ENCODE measurements around the gene TRAF3IP3.

Gene TRAF3IP3

DNA sequence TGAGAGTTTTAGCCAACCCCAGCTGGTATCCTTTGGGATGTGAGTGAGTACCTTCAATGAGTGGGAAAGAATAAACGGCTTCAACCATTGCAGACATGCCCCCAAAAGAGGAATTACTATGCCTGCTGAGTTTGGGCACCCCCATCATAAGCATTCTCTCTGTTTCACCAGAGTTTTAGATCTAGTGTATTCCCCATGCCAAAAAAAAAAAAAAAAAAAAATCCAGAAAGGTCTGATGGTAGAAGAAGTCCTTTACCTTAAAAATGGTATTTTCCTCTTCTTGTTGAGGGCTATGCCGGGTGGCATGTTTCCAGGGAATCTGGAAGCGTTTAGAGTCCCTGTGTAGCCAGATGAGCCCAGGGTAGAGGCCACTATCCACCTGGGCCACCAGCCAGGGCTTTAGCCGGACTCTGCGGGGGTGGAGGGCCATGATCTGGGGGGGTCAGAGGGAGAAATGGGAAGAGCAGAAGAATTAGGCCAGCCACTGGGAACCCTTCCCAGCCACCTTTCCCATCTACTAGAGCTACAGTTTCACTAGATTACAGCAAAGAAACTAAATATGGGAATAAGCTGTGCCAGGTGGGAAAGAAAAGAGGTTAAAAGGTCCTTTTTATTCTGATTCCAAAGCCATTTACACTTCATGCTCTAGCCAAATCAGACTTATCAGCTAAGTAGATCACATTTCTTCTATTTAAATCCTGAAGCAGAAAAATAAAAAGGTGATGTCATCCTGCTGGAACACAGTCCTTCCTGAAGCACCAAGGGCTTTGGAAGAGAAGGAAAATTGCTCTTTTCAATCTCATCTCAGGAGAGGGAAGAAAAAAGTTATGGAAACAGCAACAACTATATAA, 45.4 kb downstream of the TRAF3IP3 start:
- H3K4me3 ChIP-seq (ENCODE audit: low read length): no peak overlapping the region
- TF ChIP-seq, protein P1, sequence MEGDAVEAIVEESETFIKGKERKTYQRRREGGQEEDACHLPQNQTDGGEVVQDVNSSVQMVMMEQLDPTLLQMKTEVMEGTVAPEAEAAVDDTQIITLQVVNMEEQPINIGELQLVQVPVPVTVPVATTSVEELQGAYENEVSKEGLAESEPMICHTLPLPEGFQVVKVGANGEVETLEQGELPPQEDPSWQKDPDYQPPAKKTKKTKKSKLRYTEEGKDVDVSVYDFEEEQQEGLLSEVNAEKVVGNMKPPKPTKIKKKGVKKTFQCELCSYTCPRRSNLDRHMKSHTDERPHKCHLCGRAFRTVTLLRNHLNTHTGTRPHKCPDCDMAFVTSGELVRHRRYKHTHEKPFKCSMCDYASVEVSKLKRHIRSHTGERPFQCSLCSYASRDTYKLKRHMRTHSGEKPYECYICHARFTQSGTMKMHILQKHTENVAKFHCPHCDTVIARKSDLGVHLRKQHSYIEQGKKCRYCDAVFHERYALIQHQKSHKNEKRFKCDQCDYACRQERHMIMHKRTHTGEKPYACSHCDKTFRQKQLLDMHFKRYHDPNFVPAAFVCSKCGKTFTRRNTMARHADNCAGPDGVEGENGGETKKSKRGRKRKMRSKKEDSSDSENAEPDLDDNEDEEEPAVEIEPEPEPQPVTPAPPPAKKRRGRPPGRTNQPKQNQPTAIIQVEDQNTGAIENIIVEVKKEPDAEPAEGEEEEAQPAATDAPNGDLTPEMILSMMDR (conservative IDR thresholded peaks at IDR 0.05; ENCODE audit: low read length): no peak
- DNase-seq (ENCODE audit: low read depth): peak; percentile 40

DNA sequence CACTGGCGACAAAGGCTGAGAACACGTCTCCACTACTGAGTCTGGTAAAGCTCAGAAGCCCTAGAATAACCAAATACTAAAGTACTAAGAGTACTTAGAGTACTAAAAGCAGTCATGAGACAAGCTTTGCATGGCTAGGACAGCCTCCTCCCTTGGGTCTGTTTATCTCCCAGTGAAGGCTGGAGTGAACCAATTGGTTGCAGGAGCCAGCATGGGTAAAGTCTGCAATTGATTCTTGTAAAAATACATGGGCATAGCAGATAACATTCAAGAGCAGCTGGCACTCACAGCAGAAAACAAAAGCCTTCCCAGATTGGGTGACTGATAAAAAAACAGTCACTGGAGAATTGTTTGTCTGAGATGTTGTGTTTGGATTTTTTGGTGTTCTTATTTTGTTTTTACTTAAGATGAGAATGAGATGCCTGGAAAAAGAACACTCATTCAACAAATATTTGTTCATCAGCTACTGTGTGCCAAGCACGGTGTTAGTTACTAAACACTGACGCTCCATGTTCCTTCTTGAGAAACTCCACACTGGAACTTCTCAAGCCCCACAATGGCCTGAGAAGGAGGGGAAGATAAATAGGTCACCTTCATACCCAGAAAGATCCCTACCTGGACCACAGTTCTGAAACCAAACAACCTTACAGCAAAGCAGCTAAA, 46.4 kb downstream of the TRAF3IP3 start:
- TF ChIP-seq, protein P1 (conservative IDR thresholded peaks at IDR 0.05; ENCODE audit: low read length): no peak
- no peak for DNase-seq (ENCODE audit: low read depth)
- H3K4me3 ChIP-seq (ENCODE audit: low read length): no peak overlapping the region

DNA sequence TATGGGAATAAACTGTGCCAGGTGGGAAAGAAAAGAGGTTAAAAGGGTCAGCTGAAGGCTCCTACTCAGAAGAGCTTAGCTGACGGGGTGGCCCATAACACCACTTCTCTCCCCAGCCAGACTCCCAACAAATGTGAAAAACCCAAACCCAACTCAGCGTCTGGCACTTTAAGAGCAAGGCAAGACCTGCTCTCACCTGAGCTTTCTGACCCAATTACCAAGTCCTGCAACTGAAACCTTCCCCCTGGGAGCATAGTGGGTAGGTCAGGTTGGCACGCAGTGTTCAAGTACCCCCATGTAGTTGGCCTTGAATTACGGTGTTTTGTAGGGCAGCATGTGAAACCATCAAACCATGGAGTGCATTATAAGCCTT, 46.9 kb downstream of the TRAF3IP3 start:
- H3K4me3 ChIP-seq (ENCODE audit: low read length): no peak overlapping the region
- DNase-seq (ENCODE audit: low read depth): no peak
- TF ChIP-seq, protein P1 (conservative IDR thresholded peaks at IDR 0.05; ENCODE audit: low read length): no peak

DNA sequence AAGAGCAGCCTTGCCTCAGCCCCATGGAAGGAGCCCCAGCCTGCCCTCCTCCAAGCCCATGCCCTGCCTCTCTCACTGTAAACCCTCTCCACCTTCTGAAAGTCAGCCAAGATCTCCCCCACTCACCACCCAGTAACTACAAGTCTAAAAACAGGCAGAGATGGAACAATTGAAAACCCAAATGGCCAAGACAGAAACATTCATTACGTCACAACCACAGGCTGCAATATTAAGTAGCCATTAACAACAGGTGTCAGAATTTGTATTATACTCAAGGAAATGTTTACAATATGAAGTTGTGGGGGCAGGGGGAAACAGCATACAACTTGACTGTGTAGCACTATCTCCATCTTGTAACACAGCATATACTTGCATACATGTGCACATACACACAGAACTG, 47.7 kb downstream of the TRAF3IP3 start:
- H3K4me3 ChIP-seq (ENCODE audit: low read length): no peak overlapping the region
- TF ChIP-seq, protein P1 (conservative IDR thresholded peaks at IDR 0.05; ENCODE audit: low read length): no peak
- no peak for DNase-seq (ENCODE audit: low read depth)

DNA sequence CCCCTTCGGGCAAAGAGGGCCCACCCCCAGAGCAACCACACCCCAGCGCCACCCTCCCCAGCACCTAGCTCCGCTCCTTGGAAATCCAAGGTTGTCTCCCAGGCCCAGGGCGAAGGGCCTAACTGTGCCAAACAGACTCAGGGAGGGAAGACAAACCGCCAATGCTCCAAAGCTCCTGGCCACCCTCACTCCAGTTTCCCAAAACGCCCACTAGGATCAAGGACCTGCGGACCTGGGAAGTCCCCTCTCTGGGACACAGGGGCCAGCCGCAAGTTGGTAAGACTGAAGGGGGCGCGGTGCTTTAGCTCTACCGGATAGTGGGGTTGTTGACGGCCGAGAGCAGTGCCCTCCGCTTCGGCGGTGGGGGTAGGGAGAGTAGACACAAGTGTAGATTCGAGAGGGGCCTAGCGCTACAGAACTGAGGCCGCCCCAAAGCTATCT, 49.5 kb downstream of the TRAF3IP3 start:
- H3K4me3 ChIP-seq (ENCODE audit: low read length): peak overlapping the region; percentile 56
- TF ChIP-seq, protein P1 (conservative IDR thresholded peaks at IDR 0.05; ENCODE audit: low read length): no peak
- no peak for DNase-seq (ENCODE audit: low read depth)

DNA sequence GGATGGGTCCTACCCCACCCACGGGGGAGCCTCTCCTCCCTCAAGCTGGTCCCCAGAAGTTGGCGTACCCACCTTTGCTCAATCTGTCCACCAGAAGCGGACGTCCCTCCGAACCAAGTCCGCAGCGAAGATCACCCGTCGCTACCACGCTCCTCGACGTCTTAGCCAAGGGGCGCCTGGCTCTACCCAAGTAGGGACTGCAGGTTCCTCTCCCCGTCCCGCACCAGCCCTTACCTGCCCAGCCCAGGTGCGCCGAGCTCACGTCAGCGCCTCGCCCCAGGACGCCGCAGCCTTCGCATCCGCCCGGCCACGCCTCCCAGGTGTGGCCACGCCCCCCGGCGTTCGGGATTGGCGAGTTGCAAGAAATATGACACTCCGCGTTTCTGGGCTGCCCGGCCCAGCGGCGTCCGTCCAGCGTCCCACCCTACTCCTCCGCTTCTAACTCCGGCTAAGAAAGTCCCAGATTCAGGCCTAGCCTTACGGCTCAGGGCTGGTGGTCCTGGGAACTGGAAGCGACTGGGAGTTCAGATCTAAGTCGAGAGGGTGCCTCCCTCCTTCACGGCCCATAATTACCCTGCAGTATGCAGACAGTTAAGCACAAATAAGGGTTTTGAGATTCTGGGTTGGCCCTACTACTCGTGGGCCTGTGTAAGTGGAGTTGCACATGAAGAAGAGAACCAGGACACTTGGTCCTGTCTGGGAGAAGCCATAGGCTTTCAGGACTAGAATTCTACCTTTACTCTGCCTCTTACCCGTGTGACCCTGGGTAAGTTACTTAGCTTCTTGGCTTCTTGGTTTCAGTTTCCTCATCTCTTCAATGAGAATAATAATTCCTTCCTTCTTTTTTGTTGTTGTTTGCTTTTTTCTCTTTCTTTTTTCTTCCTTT, 50.3 kb downstream of the TRAF3IP3 start, which contains the start of gene IRF6:
Gene IRF6 (minus strand): TSS at position 268 of the 886 bp plus-strand sequence. CDS start 4,729 bp downstream, outside the sequence.
- DNase-seq (ENCODE audit: low read depth): peak; percentile 62
- H3K4me3 ChIP-seq (ENCODE audit: low read length): peak within 1 kb of the TSS; percentile 56
- TF ChIP-seq, protein P1 (conservative IDR thresholded peaks at IDR 0.05; ENCODE audit: low read length): no peak

Measured in AG10803 (cell line).